Upper lobe of left lung (tissue), 6 donors: ENCODE data around the gene NSD2. TPM values are rescaled to one million over a fixed set of nuclear protein-coding genes. Genes with fewer than 3 reads are reported as not detected.

Experiments used
- ATAC-seq, 2 donors: fragments of 200-7000 bp; cut with Tn5 transposase; one replicate each; pipeline ENCODE4 v1.9.1; 2022; ENCODE audit warnings: mild to moderate bottlenecking in 2 of 2, moderate library complexity in 2 of 2; ENCODE audit not compliant: low FRiP score in 2 of 2
- DNase-seq, 2 donors: peaks; one replicate each; pipeline ENCODE4 v3.0.0-alpha.2; 2019 to 2020
- H3K27ac ChIP-seq, 4 donors: fragments of 200-600 bp; sonication (generic); one replicate each; pipeline ENCODE4 v1.5.1; 2016 to 2019
- H3K27me3 ChIP-seq, 4 donors: fragments of 200-600 bp; sonication (generic); one replicate each; pipeline ENCODE4 v1.5.1; 2017 to 2019
- H3K36me3 ChIP-seq, 4 donors: fragments of 200-600 bp; sonication (generic); one replicate each; pipeline ENCODE4 v1.5.1; 2016 to 2019
- H3K4me1 ChIP-seq, 4 donors: fragments of 200-600 bp; sonication (generic); one replicate each; pipeline ENCODE4 v1.5.1; 2018 to 2019
- H3K4me3 ChIP-seq, 4 donors: fragments of 200-600 bp; sonication (generic); one replicate each; pipeline ENCODE4 v1.5.1; 2017 to 2019; ENCODE audit warnings: mild to moderate bottlenecking in 2 of 4, moderate library complexity in 1 of 4
- H3K9me3 ChIP-seq, 4 donors: fragments of 200-600 bp; sonication (generic); one replicate each; pipeline ENCODE4 v1.5.1; 2018 to 2019
- CTCF ChIP-seq, 6 experiments: fragments of 450-650 bp in 4 of 6; fragments of 200-600 bp in 2 of 6; sonication (generic) in 2 of 6; IDR thresholded peaks; one replicate each; pipeline ENCODE4 v1.5.1; 2016 to 2019; ENCODE audit warnings: antibody characterized with exemption in 6 of 6
- EP300 ChIP-seq, 4 donors: sonication (generic); formaldehyde crosslinking; IDR thresholded peaks; one replicate each; pipeline ENCODE4 v1.5.1; 2017; ENCODE audit warnings: antibody characterized with exemption in 4 of 4, control low read depth in 2 of 4
- POLR2A ChIP-seq, 4 donors: fragments of 450-650 bp; IDR thresholded peaks; one replicate each; pipeline ENCODE4 v1.5.1; 2016 to 2017; ENCODE audit warnings: antibody characterized with exemption in 4 of 4, mild to moderate bottlenecking in 2 of 4
- POLR2AphosphoS5 ChIP-seq, 2 donors: sonication (generic); formaldehyde crosslinking; IDR thresholded peaks; one replicate each; pipeline ENCODE4 v1.5.1; 2017; ENCODE audit warnings: antibody characterized with exemption in 2 of 2
- WGBS, 2 donors: methylation state at CpG; one replicate each; pipeline ENCODE4 v1.1.5; 2017 to 2018; 5-methylcytosine and 5-hydroxymethylcytosine counted together
- total RNA-seq, 6 donors: library from RNA; depleted of rRNA in 4 of 6; stranded (reverse); fragments of >200 nt in 4 of 6; gene quantifications; one replicate each; pipeline versions ENCODE4 v1.1.0 to v1.2.1, GENCODE V29; 2016 to 2021
- donor health status: DM: no; HTN: no; CAD: no; lungs with moderate emphysema.
- donor health status: DM: no; HTN: yes; CAD: no; lungs with severe emphysema.

NSD2 gene
- total RNA-seq, 6 donors from 2014 or later: 35.7 to 164 (median 53.1) TPM

GRCh38 chr4:1989533-1990347, 118.5 kb downstream of the NSD2 start:
- no peak for ATAC-seq
- Histone ChIP-seq H3K4me1 (peaks cover 0 to 6% (median 0%) of the 10 kb centered on the region in 4 donors), H3K27me3 (no peaks in the 10 kb centered on the region), H3K4me3 (no peak overlapping the region), H3K27ac (no peak overlapping the region), H3K36me3 (peaks cover 25 to 68% (median 61%) of the 10 kb centered on the region in 4 donors), H3K9me3 (no peaks in the 10 kb centered on the region)
- WGBS, 2 donors: 95 to 97% methylated on average over 23 to 33 of the region's 33 CpGs
- TF ChIP-seq POLR2AphosphoS5 (IDR thresholded peaks at IDR 0.05): no peak
- TF ChIP-seq CTCF (IDR thresholded peaks at IDR 0.05): no peak
- no peak for TF ChIP-seq EP300 (IDR thresholded peaks at IDR 0.05)
- no peak for TF ChIP-seq POLR2A (IDR thresholded peaks at IDR 0.05)
- DNase-seq: peak in 1 of 2 donors; percentile 60

GRCh38 chr4:1990348-1990645, 119.1 kb downstream of the NSD2 start:
- Histone ChIP-seq H3K27ac (no peak overlapping the region), H3K4me1 (peaks cover 0 to 6% (median 0%) of the 10 kb centered on the region in 4 donors), H3K4me3 (no peak overlapping the region), H3K27me3 (no peaks in the 10 kb centered on the region), H3K36me3 (peaks cover 19 to 63% (median 56%) of the 10 kb centered on the region in 4 donors), H3K9me3 (no peaks in the 10 kb centered on the region)
- TF ChIP-seq POLR2AphosphoS5 (IDR thresholded peaks at IDR 0.05) (no peak), EP300 (IDR thresholded peaks at IDR 0.05) (no peak), CTCF (IDR thresholded peaks at IDR 0.05) (no peak), POLR2A (IDR thresholded peaks at IDR 0.05) (no peak)
- DNase-seq (peak in 1 of 2 donors; percentile 60), ATAC-seq (no peak)
- WGBS, 2 donors: 89 to 93% methylated on average over 10 of the region's 10 CpGs

- 94 to 98% methylated on average over 5 of the region's 5 CpGs for WGBS, 2 donors
- Histone ChIP-seq H3K9me3 (no peaks in the 10 kb centered on the region), H3K4me1 (peaks cover 0 to 6% (median 0%) of the 10 kb centered on the region in 4 donors), H3K27me3 (no peaks in the 10 kb centered on the region), H3K36me3 (peaks cover 16 to 59% (median 52%) of the 10 kb centered on the region in 4 donors), H3K27ac (no peak overlapping the region), H3K4me3 (no peak overlapping the region)
- TF ChIP-seq CTCF (IDR thresholded peaks at IDR 0.05) (no peak), POLR2AphosphoS5 (IDR thresholded peaks at IDR 0.05) (no peak), EP300 (IDR thresholded peaks at IDR 0.05) (no peak), POLR2A (IDR thresholded peaks at IDR 0.05) (no peak)
- no peak for ATAC-seq
- DNase-seq: no peak
Observed at GRCh38 chr4:1990676-1991075, 119.5 kb downstream of the NSD2 start.

- Histone ChIP-seq H3K36me3 (peaks cover 12 to 55% (median 48%) of the 10 kb centered on the region in 4 donors), H3K9me3 (no peaks in the 10 kb centered on the region), H3K27me3 (no peaks in the 10 kb centered on the region), H3K27ac (no peak overlapping the region), H3K4me3 (no peak overlapping the region), H3K4me1 (peaks cover 0 to 6% (median 0%) of the 10 kb centered on the region in 4 donors)
- TF ChIP-seq POLR2AphosphoS5 (IDR thresholded peaks at IDR 0.05) (no peak), POLR2A (IDR thresholded peaks at IDR 0.05) (no peak), EP300 (IDR thresholded peaks at IDR 0.05) (no peak), CTCF (IDR thresholded peaks at IDR 0.05) (no peak)
- ATAC-seq (no peak), DNase-seq (no peak)
- 93 to 94% methylated on average over 11 of the region's 11 CpGs for WGBS, 2 donors
Observed at GRCh38 chr4:1991087-1991486, 119.9 kb downstream of the NSD2 start.
